Hepatocyte (in vitro differentiated cells): ENCODE results near the gene TANGO6. TPM values are rescaled to one million over a fixed set of nuclear protein-coding genes. Genes with fewer than 3 reads are reported as not detected.
"Not testable (repeated sequence)": the region's sequence is repeated elsewhere in the genome, so short reads cannot be mapped to it uniquely, and the experiment has no call there.

ENCODE experiments used
- DNase-seq: peaks from one replicate; pipeline ENCODE4 v3.0.0-alpha.2; 2016; ENCODE audit warnings: low spot score
- H2AFZ ChIP-seq: fragments of 200-600 bp; sonication (generic); 2 replicates; pipeline ENCODE4 v1.6.0; 2016; ENCODE audit warnings: antibody characterized with exemption, mild to moderate bottlenecking
- H3K27ac ChIP-seq: fragments of 200-600 bp; sonication (generic); 2 replicates; pipeline ENCODE4 v1.5.1; 2016; ENCODE audit warnings: mild to moderate bottlenecking
- H3K27me3 ChIP-seq: fragments of 200-600 bp; sonication (generic); 2 replicates; pipeline ENCODE4 v1.6.1; 2016
- H3K36me3 ChIP-seq: fragments of 200-600 bp; sonication (generic); replicated peaks from 2 replicates; pipeline ENCODE4 v1.5.1; 2016; ENCODE audit warnings: low read depth; ENCODE audit not compliant: insufficient read depth
- H3K4me1 ChIP-seq: fragments of 200-600 bp; sonication (generic); 2 replicates; pipeline ENCODE4 v1.5.1; 2016; ENCODE audit warnings: mild to moderate bottlenecking, moderate library complexity; ENCODE audit not compliant: insufficient read depth
- H3K4me2 ChIP-seq: fragments of 200-600 bp; sonication (generic); 2 replicates; pipeline ENCODE4 v1.6.0; 2016
- H3K4me3 ChIP-seq: fragments of 200-600 bp; sonication (generic); 2 replicates; pipeline ENCODE4 v1.5.1; 2016; ENCODE audit warnings: mild to moderate bottlenecking
- H3K79me2 ChIP-seq: fragments of 200-600 bp; sonication (generic); 2 replicates; pipeline ENCODE4 v1.6.0; 2017; ENCODE audit warnings: mild to moderate bottlenecking
- H3K9me2 ChIP-seq: fragments of 200-600 bp; sonication (generic); replicated peaks from 2 replicates; pipeline ENCODE4 v1.6.0; 2017; ENCODE audit warnings: mild to moderate bottlenecking; ENCODE audit not compliant: insufficient read depth
- H3K9me3 ChIP-seq: fragments of 200-600 bp; sonication (generic); 2 replicates; pipeline ENCODE4 v1.5.1; 2016; ENCODE audit warnings: low read depth, mild to moderate bottlenecking
- H4K20me1 ChIP-seq: fragments of 200-600 bp; sonication (generic); 2 replicates; pipeline ENCODE4 v1.6.0; 2016; ENCODE audit warnings: mild to moderate bottlenecking; ENCODE audit not compliant: insufficient read depth, poor library complexity, severe bottlenecking
- CTCF ChIP-seq: fragments of 200-600 bp; sonication (generic); IDR thresholded peaks from 2 replicates; pipeline ENCODE4 v1.5.1; 2016; ENCODE audit warnings: antibody characterized with exemption, mild to moderate bottlenecking; ENCODE audit not compliant: poor library complexity
- EZH2 ChIP-seq: fragments of 200-600 bp; sonication (generic); IDR thresholded peaks from 2 replicates; pipeline ENCODE4 v1.6.1; 2016; ENCODE audit warnings: antibody characterized with exemption, mild to moderate bottlenecking, borderline replicate concordance
- EZH2phosphoT487 ChIP-seq: fragments of 200-600 bp; sonication (generic); IDR thresholded peaks from one replicate; pipeline ENCODE4 v1.6.1; 2018; ENCODE audit warnings: antibody characterized with exemption, mild to moderate bottlenecking, low read depth, moderate library complexity; ENCODE audit not compliant: unreplicated experiment, severe bottlenecking
- WGBS: methylation state at CpG from one replicate; pipeline ENCODE4 v1.1.6; 2016; ENCODE audit warnings: low lambda C conversion rate; ENCODE audit errors: missing lambda C conversion rate; 5-methylcytosine and 5-hydroxymethylcytosine counted together
- polyA plus RNA-seq: library from polyadenylated mRNA; unstranded; fragments of >200 nt; fragmentation: Nextera tagmentation; extraction: Ambion mirVana; gene quantifications from 2 replicates; pipeline ENCODE4 v1.2.1, GENCODE V29; 2016
- total RNA-seq: library from RNA; depleted of rRNA; stranded (reverse); fragments of >200 nt; gene quantifications from 2 replicates; pipeline ENCODE4 v1.2.3, GENCODE V29; 2014

Gene TANGO6
- total and polyA plus RNA-seq, 2 experiments from 2014 or later = 4.8 to 6.5 TPM

GRCh38 chr16:68987734-68988457, 144.6 kb downstream of the TANGO6 start:
- WGBS = 61% methylated on average over 4 of the region's 4 CpGs
- Histone ChIP-seq H4K20me1 (no peaks in the 10 kb centered on the region), H3K9me2 (no peaks in the 10 kb centered on the region), H3K4me1 (no peaks in the 10 kb centered on the region), H3K36me3 (no peaks in the 10 kb centered on the region), H3K27ac (no peak overlapping the region), H2AFZ (no peak overlapping the region), H3K4me2 (no peak overlapping the region), H3K79me2 (no peaks in the 10 kb centered on the region), H3K27me3 (no peaks in the 10 kb centered on the region), H3K9me3 (no peaks in the 10 kb centered on the region), H3K4me3 (no peak overlapping the region)
- no peak for DNase-seq
- TF ChIP-seq EZH2 = no peak
- no peak for TF ChIP-seq CTCF
- no peak for TF ChIP-seq EZH2phosphoT487

- H3K36me3 ChIP-seq, H3K27ac ChIP-seq, H3K9me3 ChIP-seq, H3K79me2 ChIP-seq, H3K4me3 ChIP-seq, H3K4me2 ChIP-seq, H3K27me3 ChIP-seq, DNase-seq, H3K9me2 ChIP-seq, H2AFZ ChIP-seq, H4K20me1 ChIP-seq: not testable (repeated sequence)
- H3K4me1 ChIP-seq = peaks cover 11% of the 10 kb centered on the region
- 91% methylated on average over 7 of the region's 7 CpGs for WGBS
These were observed 147.0 kb downstream of the TANGO6 start for GRCh38 chr16:68990172-68990845.

DNA sequence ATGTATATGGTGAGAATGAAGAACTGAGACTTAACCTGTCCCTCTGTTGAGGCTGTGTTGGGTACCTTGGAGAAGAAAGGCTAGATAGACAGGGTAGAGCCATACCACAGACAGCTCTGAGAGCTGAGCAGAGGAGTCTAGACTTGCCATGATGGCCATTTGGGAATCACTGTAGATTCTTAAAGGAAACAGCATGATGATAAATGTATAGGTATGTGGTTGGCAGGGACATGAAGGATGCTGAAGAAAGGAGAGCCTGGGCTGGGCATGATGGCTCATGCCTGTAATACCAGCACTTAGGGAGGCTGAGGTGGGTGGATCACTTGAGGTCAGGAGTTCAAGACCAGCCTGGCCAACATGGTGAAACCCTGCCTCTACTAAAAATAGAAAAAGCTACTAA, 147.7 kb downstream of the TANGO6 start:
- Histone ChIP-seq H3K4me3 (no peak overlapping the region), H2AFZ (no peak overlapping the region), H3K79me2 (no peaks in the 10 kb centered on the region), H3K27ac (no peak overlapping the region), H3K4me2 (no peak overlapping the region), H3K9me3 (no peaks in the 10 kb centered on the region), H3K27me3 (no peaks in the 10 kb centered on the region), H3K4me1 (peaks cover 11% of the 10 kb centered on the region), H3K9me2 (no peaks in the 10 kb centered on the region), H4K20me1 (no peaks in the 10 kb centered on the region), H3K36me3 (no peaks in the 10 kb centered on the region)
- no peak for DNase-seq
- no peak for TF ChIP-seq EZH2phosphoT487
- TF ChIP-seq CTCF = no peak
- no peak for TF ChIP-seq EZH2

DNA sequence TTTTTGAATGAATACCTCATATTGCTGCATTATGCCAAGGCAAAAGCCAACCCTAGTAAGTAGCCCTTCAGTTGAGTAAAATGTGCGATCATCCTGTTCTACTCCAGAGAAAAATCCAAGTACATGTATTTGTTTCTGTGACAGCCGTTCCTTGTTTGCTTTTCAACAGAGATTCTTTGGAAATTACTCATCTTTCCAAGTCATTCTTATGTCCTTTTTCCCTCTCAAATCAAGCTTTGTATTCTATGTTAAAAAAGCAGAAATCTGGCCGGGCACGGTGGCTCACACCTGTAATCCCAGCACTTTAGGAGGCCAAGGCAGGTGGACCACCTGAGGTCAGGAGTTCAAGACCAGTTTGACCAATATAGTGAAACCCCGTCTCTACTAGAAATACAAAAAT, 149.2 kb downstream of the TANGO6 start:
- Histone ChIP-seq H3K4me3 (no peak overlapping the region), H3K9me2 (no peaks in the 10 kb centered on the region), H3K27me3 (no peaks in the 10 kb centered on the region), H3K36me3 (no peaks in the 10 kb centered on the region), H3K9me3 (no peaks in the 10 kb centered on the region), H3K27ac (peak overlapping the region; percentile 76), H4K20me1 (no peaks in the 10 kb centered on the region), H2AFZ (no peak overlapping the region), H3K4me2 (peak overlapping the region; percentile 28), H3K4me1 (peaks cover 11% of the 10 kb centered on the region), H3K79me2 (no peaks in the 10 kb centered on the region)
- TF ChIP-seq CTCF (no peak), EZH2phosphoT487 (no peak), EZH2 (no peak)
- 57% methylated on average over 5 of the region's 5 CpGs for WGBS
- peak; percentile 8 for DNase-seq
